Keratinocyte (primary cell): ENCODE results near the gene EPB41L4B.

ENCODE experiments used
- CTCF ChIP-seq, 3 experiments: IDR thresholded peaks in 1 of 3; conservative IDR thresholded peaks in 1 of 3; optimal IDR thresholded peaks in 1 of 3; 2 replicates in 2 of 3; 3 replicates in 1 of 3; pipeline versions ENCODE3 to v1.5.1; 2011; ENCODE audit warnings: low read length in 3 of 3, mild to moderate bottlenecking in 3 of 3, moderate library complexity in 2 of 3, control low read depth in 1 of 3, inconsistent platforms in 1 of 3; ENCODE audit not compliant: insufficient read depth in 2 of 3; ENCODE audit errors: extremely low read depth in 1 of 3
- EZH2 ChIP-seq: IDR thresholded peaks from one replicate; pipeline ENCODE4 v1.6.1; 2012; ENCODE audit warnings: inconsistent platforms, mild to moderate bottlenecking, low read length, moderate library complexity

- TF ChIP-seq CTCF (optimal IDR thresholded peaks at IDR 0.05 in 1 of 3, IDR thresholded peaks at IDR 0.05 in 1 of 3, conservative IDR thresholded peaks at IDR 0.05 in 1 of 3; ENCODE audit: extremely low read depth in 1 of 3, insufficient read depth in 2 of 3, low read length in 3 of 3) (no peak), EZH2 (no peak)
Measured at GRCh38 chr9:109191746-109192145, 129.1 kb downstream of the EPB41L4B start.
